ENCODE data around the gene SARNP. TPM values are rescaled to one million over a fixed set of nuclear protein-coding genes. Genes with fewer than 3 reads are reported as not detected.

SARNP gene
- total and polyA plus RNA-seq, 4 donors = 19.1 to 34.2 (median 25.6) TPM

DNA sequence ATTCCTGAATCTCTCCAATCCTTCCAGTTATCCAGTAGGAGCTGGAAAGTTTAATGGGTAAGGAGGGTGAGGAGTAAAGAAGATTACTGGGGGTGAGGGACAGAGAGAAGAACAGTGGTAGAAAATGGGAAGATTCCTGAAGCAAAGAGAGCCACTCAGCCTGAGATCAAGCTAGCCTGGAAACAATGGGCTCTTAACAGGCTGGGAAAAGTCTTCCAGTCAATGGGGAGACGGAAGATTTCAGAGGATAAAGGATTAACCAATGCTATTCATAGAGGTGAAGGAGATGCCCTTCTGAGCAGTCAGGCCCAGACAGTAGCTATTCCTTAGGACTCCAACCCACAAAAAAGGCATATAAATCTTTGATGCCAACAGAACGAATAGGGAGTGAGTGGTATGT is 59.8 kb downstream of the SARNP start:
- 88% methylated on average over 2 of the region's 2 CpGs for WGBS
- Histone ChIP-seq H3K9ac (ENCODE audit: low read depth in 1 of 2, low read length in 2 of 2) (no peak overlapping the region), H3K4me1 (ENCODE audit: control insufficient read depth in 4 of 4, insufficient read depth in 4 of 4, low read length in 3 of 4) (no peaks in the 10 kb centered on the region), H3K27me3 (ENCODE audit: control insufficient read depth in 4 of 4, insufficient read depth in 4 of 4, low read length in 3 of 4) (no peaks in the 10 kb centered on the region), H3K9me3 (ENCODE audit: control insufficient read depth in 4 of 4, low read length in 3 of 4) (no peaks in the 10 kb centered on the region), H3K27ac (ENCODE audit: low read depth in 1 of 2, low read length in 2 of 2) (no peak overlapping the region), H3K36me3 (ENCODE audit: control insufficient read depth in 4 of 4, insufficient read depth in 3 of 4, low read depth in 1 of 4, low read length in 3 of 4) (peaks cover 11 to 56% (median 41%) of the 10 kb centered on the region in 4 donors), H3K4me3 (ENCODE audit: low read depth in 1 of 3, low read length in 3 of 3) (no peak overlapping the region)
- TF ChIP-seq YY1 (IDR thresholded peaks at IDR 0.05) (no peak), EGR1 (IDR thresholded peaks at IDR 0.05; ENCODE audit: low read depth in 2 of 2) (no peak), NR2F2 (IDR thresholded peaks at IDR 0.05) (no peak), FOXA1 (IDR thresholded peaks at IDR 0.05) (no peak)
- TF ChIP-seq, protein P1, sequence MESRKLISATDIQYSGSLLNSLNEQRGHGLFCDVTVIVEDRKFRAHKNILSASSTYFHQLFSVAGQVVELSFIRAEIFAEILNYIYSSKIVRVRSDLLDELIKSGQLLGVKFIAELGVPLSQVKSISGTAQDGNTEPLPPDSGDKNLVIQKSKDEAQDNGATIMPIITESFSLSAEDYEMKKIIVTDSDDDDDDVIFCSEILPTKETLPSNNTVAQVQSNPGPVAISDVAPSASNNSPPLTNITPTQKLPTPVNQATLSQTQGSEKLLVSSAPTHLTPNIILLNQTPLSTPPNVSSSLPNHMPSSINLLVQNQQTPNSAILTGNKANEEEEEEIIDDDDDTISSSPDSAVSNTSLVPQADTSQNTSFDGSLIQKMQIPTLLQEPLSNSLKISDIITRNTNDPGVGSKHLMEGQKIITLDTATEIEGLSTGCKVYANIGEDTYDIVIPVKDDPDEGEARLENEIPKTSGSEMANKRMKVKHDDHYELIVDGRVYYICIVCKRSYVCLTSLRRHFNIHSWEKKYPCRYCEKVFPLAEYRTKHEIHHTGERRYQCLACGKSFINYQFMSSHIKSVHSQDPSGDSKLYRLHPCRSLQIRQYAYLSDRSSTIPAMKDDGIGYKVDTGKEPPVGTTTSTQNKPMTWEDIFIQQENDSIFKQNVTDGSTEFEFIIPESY (IDR thresholded peaks at IDR 0.05) = no peak
- no peak for DNase-seq (ENCODE audit: low spot score)

DNA sequence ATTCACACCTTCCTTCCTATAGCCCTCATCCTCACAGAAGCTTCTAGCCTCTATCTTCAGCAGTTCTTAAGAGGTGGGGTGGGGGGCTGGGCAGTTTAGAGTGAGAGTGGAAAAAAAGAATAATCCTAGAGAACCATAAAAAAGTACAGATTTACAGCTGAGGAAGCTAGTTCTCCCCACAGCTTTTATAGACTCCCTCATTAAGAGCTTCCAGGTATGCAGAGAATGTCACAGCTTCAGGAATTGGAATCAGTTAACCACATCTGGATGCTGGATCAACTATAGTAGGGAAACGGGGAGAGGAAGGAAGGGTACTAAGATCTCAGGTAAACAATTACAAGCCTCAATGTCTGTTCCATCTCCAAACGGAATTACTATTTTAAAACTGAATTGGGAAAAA is 62.3 kb downstream of the SARNP start:
- DNase-seq (ENCODE audit: low spot score) = no peak
- WGBS = 89% methylated on average over 2 of the region's 2 CpGs
- no peaks in the 10 kb centered on the region for H3K4me1 ChIP-seq (ENCODE audit: control insufficient read depth in 4 of 4, insufficient read depth in 4 of 4, low read length in 3 of 4)
- no peak overlapping the region for H3K4me3 ChIP-seq (ENCODE audit: low read depth in 1 of 3, low read length in 3 of 3)
- TF ChIP-seq RXRA (IDR thresholded peaks at IDR 0.05) (no peak), GABPA (IDR thresholded peaks at IDR 0.05 in 1 of 2, conservative IDR thresholded peaks at IDR 0.05 in 1 of 2) (no peak), RAD21 (IDR thresholded peaks at IDR 0.05) (no peak), NR2F2 (IDR thresholded peaks at IDR 0.05) (no peak), HNF4G (IDR thresholded peaks at IDR 0.05) (no peak), HNF4A (conservative IDR thresholded peaks at IDR 0.05) (no peak), FOXA2 (IDR thresholded peaks at IDR 0.05) (no peak), JUND (IDR thresholded peaks at IDR 0.05) (no peak), SP1 (IDR thresholded peaks at IDR 0.05) (no peak), YY1 (IDR thresholded peaks at IDR 0.05) (no peak), ATF3 (IDR thresholded peaks at IDR 0.05) (no peak)
- TF ChIP-seq, protein P2, sequence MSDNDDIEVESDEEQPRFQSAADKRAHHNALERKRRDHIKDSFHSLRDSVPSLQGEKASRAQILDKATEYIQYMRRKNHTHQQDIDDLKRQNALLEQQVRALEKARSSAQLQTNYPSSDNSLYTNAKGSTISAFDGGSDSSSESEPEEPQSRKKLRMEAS (IDR thresholded peaks at IDR 0.05) = no peak
- TF ChIP-seq, protein P3, sequence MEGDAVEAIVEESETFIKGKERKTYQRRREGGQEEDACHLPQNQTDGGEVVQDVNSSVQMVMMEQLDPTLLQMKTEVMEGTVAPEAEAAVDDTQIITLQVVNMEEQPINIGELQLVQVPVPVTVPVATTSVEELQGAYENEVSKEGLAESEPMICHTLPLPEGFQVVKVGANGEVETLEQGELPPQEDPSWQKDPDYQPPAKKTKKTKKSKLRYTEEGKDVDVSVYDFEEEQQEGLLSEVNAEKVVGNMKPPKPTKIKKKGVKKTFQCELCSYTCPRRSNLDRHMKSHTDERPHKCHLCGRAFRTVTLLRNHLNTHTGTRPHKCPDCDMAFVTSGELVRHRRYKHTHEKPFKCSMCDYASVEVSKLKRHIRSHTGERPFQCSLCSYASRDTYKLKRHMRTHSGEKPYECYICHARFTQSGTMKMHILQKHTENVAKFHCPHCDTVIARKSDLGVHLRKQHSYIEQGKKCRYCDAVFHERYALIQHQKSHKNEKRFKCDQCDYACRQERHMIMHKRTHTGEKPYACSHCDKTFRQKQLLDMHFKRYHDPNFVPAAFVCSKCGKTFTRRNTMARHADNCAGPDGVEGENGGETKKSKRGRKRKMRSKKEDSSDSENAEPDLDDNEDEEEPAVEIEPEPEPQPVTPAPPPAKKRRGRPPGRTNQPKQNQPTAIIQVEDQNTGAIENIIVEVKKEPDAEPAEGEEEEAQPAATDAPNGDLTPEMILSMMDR (IDR thresholded peaks at IDR 0.05; ENCODE audit: low read depth, low read length, missing input control) = no peak
- TF ChIP-seq, protein P1 (IDR thresholded peaks at IDR 0.05) = no peak
- H3K9ac ChIP-seq (ENCODE audit: low read depth in 1 of 2, low read length in 2 of 2) = no peak overlapping the region
- H3K27me3 ChIP-seq (ENCODE audit: control insufficient read depth in 4 of 4, insufficient read depth in 4 of 4, low read length in 3 of 4) = no peaks in the 10 kb centered on the region
- no peaks in the 10 kb centered on the region for H3K9me3 ChIP-seq (ENCODE audit: control insufficient read depth in 4 of 4, low read length in 3 of 4)
- no peak overlapping the region for H3K27ac ChIP-seq (ENCODE audit: low read depth in 1 of 2, low read length in 2 of 2)
- peaks cover 7 to 68% (median 47%) of the 10 kb centered on the region in 4 donors for H3K36me3 ChIP-seq (ENCODE audit: control insufficient read depth in 4 of 4, insufficient read depth in 3 of 4, low read depth in 1 of 4, low read length in 3 of 4)
